AG08395 (cell line): ENCODE data around the gene LYZL2.
"Not testable (repeated sequence)": the region's sequence is repeated elsewhere in the genome, so short reads cannot be mapped to it uniquely, and the experiment has no call there.

Source experiments
- DNase-seq: peaks from one replicate; pipeline ENCODE4 v3.0.0; 2012; ENCODE audit warnings: mixed read lengths, low spot score

LYZL2 gene

GRCh38 chr10:30629653-30630052 lies at the start of gene LYZL2:
Gene LYZL2 (minus strand): TSS chr10:30629753. CDS start chr10:30626915, 2,838 bp downstream.
- DNase-seq: no peak

- DNase-seq: not testable (repeated sequence)
These were observed 48.1 kb upstream of the LYZL2 start for GRCh38 chr10:30677616-30678015.

- not testable (repeated sequence) for DNase-seq
These were observed 47.6 kb upstream of the LYZL2 start for GRCh38 chr10:30677146-30677545.

GRCh38 chr10:30675791-30676718 lies 46.5 kb upstream of the LYZL2 start:
- DNase-seq: no peak

- no peak for DNase-seq
These were observed 45.2 kb upstream of the LYZL2 start for GRCh38 chr10:30674796-30675195.

- not testable (repeated sequence) for DNase-seq
These were observed 43.7 kb upstream of the LYZL2 start for GRCh38 chr10:30673262-30673661.

- not testable (repeated sequence) for DNase-seq
These were observed 42.8 kb upstream of the LYZL2 start for GRCh38 chr10:30672338-30672737.

- peak; percentile 70 for DNase-seq
These were observed 41.6 kb upstream of the LYZL2 start for GRCh38 chr10:30671026-30671616.

- DNase-seq: not testable (repeated sequence)
These were observed 38.4 kb upstream of the LYZL2 start for GRCh38 chr10:30667982-30668381.

GRCh38 chr10:30663403-30663802 lies 33.9 kb upstream of the LYZL2 start:
- DNase-seq: not testable (repeated sequence)

GRCh38 chr10:30662814-30663213 lies 33.3 kb upstream of the LYZL2 start:
- DNase-seq: no peak

- not testable (repeated sequence) for DNase-seq
These were observed 30.8 kb upstream of the LYZL2 start for GRCh38 chr10:30660314-30660713.

GRCh38 chr10:30656233-30656632 lies 26.7 kb upstream of the LYZL2 start:
- DNase-seq: no peak

GRCh38 chr10:30655001-30655400 lies 25.4 kb upstream of the LYZL2 start:
- not testable (repeated sequence) for DNase-seq

GRCh38 chr10:30651470-30652397 lies 22.2 kb upstream of the LYZL2 start:
- DNase-seq: peak; percentile 24

GRCh38 chr10:30647089-30647488 lies 17.5 kb upstream of the LYZL2 start:
- DNase-seq: no peak

- DNase-seq: peak; percentile 24
These were observed 15.8 kb upstream of the LYZL2 start for GRCh38 chr10:30645340-30645827.

- DNase-seq: not testable (repeated sequence)
These were observed 14.9 kb upstream of the LYZL2 start for GRCh38 chr10:30644408-30644861.

- DNase-seq: not testable (repeated sequence)
These were observed 14.1 kb upstream of the LYZL2 start for GRCh38 chr10:30643557-30644199.

GRCh38 chr10:30642856-30643255 lies 13.3 kb upstream of the LYZL2 start:
- DNase-seq: not testable (repeated sequence)
